K562 (cell line): ENCODE data around the gene TNFSF13. TPM values are rescaled to one million over a fixed set of nuclear protein-coding genes. Genes with fewer than 3 reads are reported as not detected.

Experiments
- ATAC-seq: fragments of 200-7000 bp; cut with Tn5 transposase; 3 replicates; pipeline ENCODE4 v1.9.1; 2020; ENCODE audit warnings: moderate library complexity
- BruUV-seq: library from RNA; stranded (reverse); fragments of 400-500 nt; replicated peaks from 2 replicates; lab custom pipeline; 2021; lab: Mats Ljungman, UMichigan
- CTCF ChIA-PET: fragments of 300-600 bp; formaldehyde crosslinking; extraction: SDS; loops from one replicate; lab custom pipeline; 2021; ENCODE audit warnings: low intra/inter-chr PET ratio; lab: Yijun Ruan, JAX
- POLR2A ChIA-PET: fragments of 300-600, 350-650 bp; sonication (Branson Sonifier 250); formaldehyde crosslinking; extraction: SDS; loops from one replicate; lab custom pipeline; 2021; ENCODE audit warnings: antibody characterized with exemption, inconsistent platforms; lab: Yijun Ruan, JAX
- DNase-seq, 4 experiments: peaks; one replicate each; pipeline versions ENCODE4 v3.0.0 to v3.0.0-alpha.2; 2011 to 2018; ENCODE audit warnings: low spot score in 3 of 4, mixed read lengths in 3 of 4; ENCODE audit errors: extremely low read depth in 1 of 4
- FAIRE-seq: peaks from 2 replicates; lab custom pipeline; 2011; peaks lifted over from hg19 to GRCh38; lab: Jason Lieb, UNC
- H2AFZ ChIP-seq: 2 replicates; pipeline ENCODE4 v1.6.0; 2011; ENCODE audit warnings: low read depth, low read length, control low read depth, inconsistent platforms
- H3K27ac ChIP-seq: fragments of 200-600 bp; 3 replicates; pipeline ENCODE4 v1.8.0; 2011; ENCODE audit warnings: low read depth, mild to moderate bottlenecking, control low read depth, inconsistent platforms, low read length, moderate library complexity, mixed read lengths; ENCODE audit errors: extremely low read depth
- H3K27me3 ChIP-seq, 2 experiments: fragments of 300-600 bp in 1 of 2; 2 replicates in 1 of 2; 3 replicates in 1 of 2; pipeline versions ENCODE4 v1.6.0 to v1.8.0; 2011; ENCODE audit warnings: inconsistent platforms in 2 of 2, low read length in 2 of 2, mild to moderate bottlenecking in 1 of 2, mixed read lengths in 1 of 2, moderate library complexity in 1 of 2; ENCODE audit not compliant: control insufficient read depth in 2 of 2, insufficient read depth in 2 of 2
- H3K36me3 ChIP-seq: fragments of 300-600 bp; 3 replicates; pipeline ENCODE4 v1.8.0; 2011; ENCODE audit warnings: mild to moderate bottlenecking, low read length, inconsistent platforms; ENCODE audit not compliant: control insufficient read depth, insufficient read depth
- H3K4me1 ChIP-seq, 2 experiments: fragments of 200-600 bp in 1 of 2; replicated peaks in 1 of 2; 2 replicates in 1 of 2; 3 replicates in 1 of 2; pipeline versions ENCODE4 v1.5.1 to v1.8.0; 2011; ENCODE audit warnings: inconsistent platforms in 2 of 2, low read length in 2 of 2, mild to moderate bottlenecking in 1 of 2, mixed read lengths in 1 of 2, moderate library complexity in 1 of 2; ENCODE audit not compliant: control insufficient read depth in 2 of 2, insufficient read depth in 2 of 2
- H3K4me2 ChIP-seq: 2 replicates; pipeline ENCODE4 v1.6.1; 2011; ENCODE audit warnings: low read length, control low read depth, inconsistent platforms, mixed read lengths; ENCODE audit not compliant: insufficient read depth
- H3K4me3 ChIP-seq: fragments of 200-600 bp; sonication (generic), shearing (Covaris generic); 2 replicates; pipeline ENCODE4 v1.5.1; 2016; ENCODE audit warnings: control low read depth, inconsistent platforms
- H3K79me2 ChIP-seq: fragments of 200-600 bp; 3 replicates; pipeline ENCODE4 v1.8.0; 2011; ENCODE audit warnings: low read length, inconsistent platforms; ENCODE audit not compliant: control insufficient read depth, insufficient read depth
- H3K9ac ChIP-seq, 2 experiments: 2 replicates each; pipeline versions ENCODE4 v1.6.0 to v1.6.1; 2011; ENCODE audit warnings: low read depth in 2 of 2, low read length in 2 of 2, control low read depth in 1 of 2, inconsistent platforms in 1 of 2, mild to moderate bottlenecking in 1 of 2, mixed read lengths in 1 of 2; ENCODE audit not compliant: insufficient read depth in 1 of 2
- H3K9me1 ChIP-seq: one replicate; pipeline ENCODE4 v1.6.0; 2011; ENCODE audit warnings: inconsistent platforms, mild to moderate bottlenecking, low read length, moderate library complexity; ENCODE audit not compliant: control insufficient read depth, insufficient read depth
- H3K9me3 ChIP-seq: replicated peaks from 2 replicates; pipeline ENCODE4 v1.5.1; 2011; ENCODE audit warnings: low read depth, low read length, inconsistent platforms; ENCODE audit not compliant: control insufficient read depth, insufficient read depth
- H4K20me1 ChIP-seq: replicated peaks from 2 replicates; pipeline ENCODE4 v1.6.1; 2011; ENCODE audit warnings: low read length, inconsistent platforms, mixed read lengths; ENCODE audit not compliant: control insufficient read depth, insufficient read depth
- BRF1 ChIP-seq: IDR thresholded peaks from 3 replicates; pipeline ENCODE4 v1.6.1; 2011; ENCODE audit warnings: borderline replicate concordance, mild to moderate bottlenecking; ENCODE audit not compliant: insufficient read length; ENCODE audit errors: extremely low read depth
- DDX20 ChIP-seq: fragments of 450-650 bp; IDR thresholded peaks from 2 replicates; pipeline ENCODE4 v1.6.1; 2016; ENCODE audit warnings: missing genetic modification characterization, low read depth, mild to moderate bottlenecking, missing compliant biosample characterization, moderate library complexity
- L3MBTL2 ChIP-seq: fragments of 450-650 bp; IDR thresholded peaks from 2 replicates; pipeline ENCODE4 v1.6.1; 2016; ENCODE audit warnings: mild to moderate bottlenecking, moderate library complexity
- MCM7 ChIP-seq, 2 experiments: fragments of 450-650 bp; IDR thresholded peaks; 2 replicates each; pipeline ENCODE4 v1.6.1; 2016 to 2018
- PRPF4 ChIP-seq: fragments of 200-400 bp; formaldehyde crosslinking; IDR thresholded peaks from one replicate; pipeline ENCODE4 v1.6.1; 2017; ENCODE audit warnings: low read length, low read depth, mild to moderate bottlenecking; ENCODE audit not compliant: insufficient read depth, poor library complexity, severe bottlenecking
- RFX7 ChIP-seq: fragments of 250-450 bp; sonication (Bioruptor Pico); IDR thresholded peaks from 2 replicates; pipeline ENCODE4 v1.5.1; 2021; ENCODE audit warnings: mild to moderate bottlenecking
- SAP30 ChIP-seq: fragments of 200-600 bp; sonication (generic); IDR thresholded peaks from 2 replicates; pipeline ENCODE4 v1.6.1; 2012; ENCODE audit warnings: borderline replicate concordance, low read depth, mild to moderate bottlenecking, moderate library complexity, low read length, control low read depth, inconsistent platforms; ENCODE audit not compliant: insufficient read depth, poor library complexity, severe bottlenecking
- ZNF263 ChIP-seq: sonication (generic); formaldehyde crosslinking; IDR thresholded peaks from 2 replicates; pipeline ENCODE4 v1.8.0; 2022; ENCODE audit warnings: mild to moderate bottlenecking, missing genetic modification reagents, borderline replicate concordance
- ZNF347 ChIP-seq: fragments of 450-650 bp; formaldehyde crosslinking; IDR thresholded peaks from 2 replicates; pipeline ENCODE4 v1.4.0; 2020; ENCODE audit warnings: low read depth, mild to moderate bottlenecking, moderate library complexity
- WGBS: fragments of 100-300 bp; shearing (Covaris generic); methylation state at CpG from one replicate; pipeline ENCODE4 v1.1.6; 2016; ENCODE audit warnings: low coverage, mixed read lengths; ENCODE audit not compliant: insufficient coverage; ENCODE audit errors: missing lambda C conversion rate; 5-methylcytosine and 5-hydroxymethylcytosine counted together
- in situ Hi-C: fragments of 300-500 bp; cut with MboI; formaldehyde crosslinking; loops from 4 replicates; pipeline ENCODE4 v1.15.0; 2018; ENCODE audit warnings: inconsistent platforms, mixed read lengths
- intact Hi-C: fragments of 100-400 bp; cut with micrococcal nuclease; formaldehyde crosslinking; loops from 2 replicates; pipeline ENCODE4 v1.14.2; 2022
- polyA plus RNA-seq, 8 experiments: library from polyadenylated mRNA; depleted of rRNA in 4 of 8; stranded (reverse) in 5 of 8; unstranded in 3 of 8; fragments of >200 nt; fragmentation: Nextera tagmentation in 2 of 8; fragmentation: Illumina TruSeq in 1 of 8; extraction: Ambion mirVana in 2 of 8; extraction: Trizol in 1 of 8; gene quantifications; 2 replicates each; pipeline versions ENCODE4 v1.2.1 to v1.2.3, GENCODE V29; 2011 to 2014; ENCODE audit warnings: inconsistent platforms in 1 of 8, missing spikeins in 1 of 8
- total RNA-seq, 7 experiments: library from RNA; depleted of rRNA in 6 of 7; stranded (reverse); fragments of >200 nt in 6 of 7; fragmentation: Illumina TruSeq in 2 of 7; extraction: Trizol in 2 of 7; gene quantifications; 2 replicates each; pipeline versions ENCODE4 v1.2.1 to v1.2.3, GENCODE V29; 2011 to 2021; ENCODE audit warnings: low replicate concordance in 1 of 7
- TF ChIP-seq, protein P1 (sequence below), 2 experiments: fragments of 450-650 bp in 1 of 2; sonication (generic) in 1 of 2; formaldehyde crosslinking; conservative IDR thresholded peaks; 2 replicates each; pipeline versions ENCODE4 v1.4.0 to v1.8.1; 2020 to 2022; ENCODE audit warnings: mild to moderate bottlenecking in 1 of 2, missing genetic modification reagents in 1 of 2
- TF ChIP-seq, protein P2 (sequence below): fragments of 450-650 bp; conservative IDR thresholded peaks from 2 replicates; pipeline ENCODE4 v1.6.1; 2016; ENCODE audit warnings: missing genetic modification characterization, low read depth, mild to moderate bottlenecking, control low read depth, missing compliant biosample characterization
- TF ChIP-seq, protein P3 (sequence below): sonication (generic); formaldehyde crosslinking; IDR thresholded peaks from 2 replicates; pipeline ENCODE4 v1.9.0; 2022; ENCODE audit warnings: mild to moderate bottlenecking, missing genetic modification reagents

The TNFSF13 gene
- total and polyA plus RNA-seq, 9 of the 15 experiments (the other 6 are each of a cell fraction or from before 2014, with no cell fraction given), result 0.04 to 0.51 (median 0.19) TPM; not detected in 1

DNA sequence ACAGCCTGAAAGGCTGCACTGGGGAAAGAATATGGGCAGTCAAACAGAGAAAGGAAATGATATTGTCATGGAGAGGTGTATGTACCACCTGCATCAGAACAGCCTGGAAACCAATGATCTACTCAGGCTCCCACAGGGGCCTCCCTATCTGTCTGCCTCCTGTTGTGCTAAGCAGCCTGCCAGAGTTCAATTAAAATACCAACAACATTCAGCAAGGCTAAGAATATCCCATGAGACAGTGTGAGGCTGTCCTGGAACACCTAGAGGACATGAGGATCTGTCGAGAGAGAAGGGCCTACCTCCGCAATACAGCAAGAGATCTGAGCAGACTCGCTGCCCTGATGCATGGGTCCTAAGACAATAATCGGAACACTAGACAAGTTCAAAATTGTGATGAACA, 47.7 kb downstream of the TNFSF13 start:
- H3K27ac ChIP-seq, result no peak overlapping the region
- no peaks in the 10 kb centered on the region; a peak in 1 of 5 replicates for H3K4me1 ChIP-seq
- peaks cover 57% of the 10 kb centered on the region for H3K36me3 ChIP-seq
- ChIA-PET POLR2A (interaction anchor here (1.2 kb wide), 1 partner anchor 14 kb away, joined by 4 read pairs; no protein-coding TSS in a partner anchor), CTCF (no interaction called here)
- H3K4me2 ChIP-seq, result no peak overlapping the region
- 98% methylated on average over 4 of the region's 4 CpGs for WGBS
- FAIRE-seq (no peak), DNase-seq (no peak), ATAC-seq (no peak)
- intact Hi-C loops (no loop called here), in situ Hi-C loops (no loop called here)
- H2AFZ ChIP-seq, result no peak overlapping the region
- TF ChIP-seq MCM7 (IDR thresholded peaks at IDR 0.05) (no peak), ZNF347 (CRISPR knock-in tag) (no peak), SAP30 (no peak), PRPF4 (no peak), L3MBTL2 (no peak), ZNF263 (no peak), DDX20 (tag) (no peak), BRF1 (no peak), RFX7 (no peak)
- TF ChIP-seq, protein P1, sequence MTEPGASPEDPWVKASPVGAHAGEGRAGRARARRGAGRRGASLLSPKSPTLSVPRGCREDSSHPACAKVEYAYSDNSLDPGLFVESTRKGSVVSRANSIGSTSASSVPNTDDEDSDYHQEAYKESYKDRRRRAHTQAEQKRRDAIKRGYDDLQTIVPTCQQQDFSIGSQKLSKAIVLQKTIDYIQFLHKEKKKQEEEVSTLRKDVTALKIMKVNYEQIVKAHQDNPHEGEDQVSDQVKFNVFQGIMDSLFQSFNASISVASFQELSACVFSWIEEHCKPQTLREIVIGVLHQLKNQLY (CRISPR knock-in tag; conservative IDR thresholded peaks at IDR 0.05), result no peak
- TF ChIP-seq, protein P2, sequence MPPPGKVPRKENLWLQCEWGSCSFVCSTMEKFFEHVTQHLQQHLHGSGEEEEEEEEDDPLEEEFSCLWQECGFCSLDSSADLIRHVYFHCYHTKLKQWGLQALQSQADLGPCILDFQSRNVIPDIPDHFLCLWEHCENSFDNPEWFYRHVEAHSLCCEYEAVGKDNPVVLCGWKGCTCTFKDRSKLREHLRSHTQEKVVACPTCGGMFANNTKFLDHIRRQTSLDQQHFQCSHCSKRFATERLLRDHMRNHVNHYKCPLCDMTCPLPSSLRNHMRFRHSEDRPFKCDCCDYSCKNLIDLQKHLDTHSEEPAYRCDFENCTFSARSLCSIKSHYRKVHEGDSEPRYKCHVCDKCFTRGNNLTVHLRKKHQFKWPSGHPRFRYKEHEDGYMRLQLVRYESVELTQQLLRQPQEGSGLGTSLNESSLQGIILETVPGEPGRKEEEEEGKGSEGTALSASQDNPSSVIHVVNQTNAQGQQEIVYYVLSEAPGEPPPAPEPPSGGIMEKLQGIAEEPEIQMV (tag), result no peak
- TF ChIP-seq, protein P3, sequence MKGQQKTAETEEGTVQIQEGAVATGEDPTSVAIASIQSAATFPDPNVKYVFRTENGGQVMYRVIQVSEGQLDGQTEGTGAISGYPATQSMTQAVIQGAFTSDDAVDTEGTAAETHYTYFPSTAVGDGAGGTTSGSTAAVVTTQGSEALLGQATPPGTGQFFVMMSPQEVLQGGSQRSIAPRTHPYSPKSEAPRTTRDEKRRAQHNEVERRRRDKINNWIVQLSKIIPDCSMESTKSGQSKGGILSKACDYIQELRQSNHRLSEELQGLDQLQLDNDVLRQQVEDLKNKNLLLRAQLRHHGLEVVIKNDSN (CRISPR knock-in tag), result no peak
- no peaks in the 10 kb centered on the region for H4K20me1 ChIP-seq
- no peaks in the 10 kb centered on the region for H3K27me3 ChIP-seq
- H3K9ac ChIP-seq, result no peak overlapping the region
- H3K9me3 ChIP-seq, result no peaks in the 10 kb centered on the region
- peaks cover 21% of the 10 kb centered on the region for H3K79me2 ChIP-seq
- H3K9me1 ChIP-seq, result peaks cover 6% of the 10 kb centered on the region
- H3K4me3 ChIP-seq, result no peak overlapping the region
- no TSS peak for BruUV-seq
